ENCODE data around the gene TMEM266. TPM values are rescaled to one million over a fixed set of nuclear protein-coding genes. Genes with fewer than 3 reads are reported as not detected.
A peak's percentile ranks its signal among the peaks of the same experiment; 100 is the strongest.

TMEM266 gene
- total and polyA plus RNA-seq, 4 experiments from 2014 or later = not detected

DNA sequence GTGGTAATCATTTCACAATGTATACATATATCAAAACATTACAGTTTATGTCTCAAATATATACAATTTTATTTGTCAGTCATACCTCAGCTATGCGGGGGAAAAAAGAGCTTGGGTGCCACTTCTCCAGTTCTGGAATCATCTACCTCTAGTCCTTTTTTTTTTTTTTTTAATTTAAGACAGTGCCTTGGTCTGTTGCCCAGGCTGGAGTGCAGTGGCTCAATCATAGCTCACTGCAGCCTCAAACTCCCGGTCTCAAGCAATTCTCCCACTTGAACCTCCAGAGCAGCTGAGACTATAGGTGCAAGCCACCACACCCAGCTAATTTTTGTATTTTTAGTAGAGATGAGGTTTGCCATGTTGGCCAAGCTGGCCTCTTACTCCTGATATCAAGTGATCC is 67.4 kb downstream of the TMEM266 start:
- Mint-ChIP-seq H3K27me3 (peaks cover 11 to 25% of the 10 kb centered on the region in 2 donors), H3K4me1 (no peaks in the 10 kb centered on the region), H3K36me3 (no peaks in the 10 kb centered on the region), H3K27ac (no peak overlapping the region), H3K9me3 (peaks cover 0 to 4% (median 0%) of the 10 kb centered on the region in 8 donors), H3K4me3 (no peak overlapping the region)
- no peaks in the 10 kb centered on the region for H3K9me3 ChIP-seq (ENCODE audit: control insufficient read depth in 1 of 2, low read length in 2 of 2)
- ChIA-PET CTCF (ENCODE audit: partially characterized antibody) (interaction anchor here (2.5 kb wide), 1 partner anchor 12 kb away, joined by 14 read pairs; no protein-coding TSS in a partner anchor), POLR2A (ENCODE audit: partially characterized antibody) (no interaction called here)
- intact Hi-C loops (cut with micrococcal nuclease) = no loop called here
- no peaks in the 10 kb centered on the region for H3K36me3 ChIP-seq (ENCODE audit: insufficient read depth, low read length)
- no peak overlapping the region for H3K4me3 ChIP-seq (ENCODE audit: low read length in 2 of 2)
- H3K27me3 ChIP-seq (ENCODE audit: insufficient read depth, low read length) = no peaks in the 10 kb centered on the region
- H3K27ac ChIP-seq (ENCODE audit: low read depth, low read length) = no peak overlapping the region
- H3K4me1 ChIP-seq (ENCODE audit: insufficient read depth, low read length) = no peaks in the 10 kb centered on the region
- no peak for DNase-seq

- Histone ChIP-seq H3K27ac (ENCODE audit: low read depth, low read length) (no peak overlapping the region), H3K4me1 (ENCODE audit: insufficient read depth, low read length) (no peaks in the 10 kb centered on the region), H3K4me3 (ENCODE audit: low read length in 2 of 2) (no peak overlapping the region), H3K9me3 (ENCODE audit: control insufficient read depth in 1 of 2, low read length in 2 of 2) (no peaks in the 10 kb centered on the region), H3K27me3 (ENCODE audit: insufficient read depth, low read length) (no peaks in the 10 kb centered on the region), H3K36me3 (ENCODE audit: insufficient read depth, low read length) (no peaks in the 10 kb centered on the region)
- H3K4me1 Mint-ChIP-seq = no peaks in the 10 kb centered on the region
- H3K4me3 Mint-ChIP-seq = no peak overlapping the region
- H3K36me3 Mint-ChIP-seq = no peaks in the 10 kb centered on the region
- peaks cover 10 to 21% of the 10 kb centered on the region in 2 donors for H3K27me3 Mint-ChIP-seq
- POLR2A ChIA-PET (ENCODE audit: partially characterized antibody) = no interaction called here
- CTCF ChIA-PET (ENCODE audit: partially characterized antibody) = interaction anchor here (2.5 kb wide), 1 partner anchor 11 kb away, joined by 14 read pairs; no protein-coding TSS in a partner anchor
- H3K27ac Mint-ChIP-seq = no peak overlapping the region
- peaks cover 0 to 4% (median 0%) of the 10 kb centered on the region in 8 donors for H3K9me3 Mint-ChIP-seq
- DNase-seq = no peak
- intact Hi-C loops (cut with micrococcal nuclease) = no loop called here
These were observed 68.1 kb downstream of the TMEM266 start for GRCh38 chr15:76127880-76128279.

- no peaks in the 10 kb centered on the region for H3K27me3 ChIP-seq (ENCODE audit: insufficient read depth, low read length)
- Mint-ChIP-seq H3K27me3 (peaks cover 7 to 15% of the 10 kb centered on the region in 2 donors), H3K27ac (no peak overlapping the region), H3K9me3 (peaks cover 0 to 2% (median 0%) of the 10 kb centered on the region in 8 donors), H3K4me3 (no peak overlapping the region), H3K4me1 (peaks cover 0 to 3% (median under 1%) of the 10 kb centered on the region in 4 donors), H3K36me3 (no peaks in the 10 kb centered on the region)
- CTCF ChIA-PET (ENCODE audit: partially characterized antibody) = interaction anchor here (1.2 to 1.4 kb wide), 2 partner anchors 13 to 18 kb away, joined by 3 to 7 read pairs; no protein-coding TSS in a partner anchor
- H3K36me3 ChIP-seq (ENCODE audit: insufficient read depth, low read length) = no peaks in the 10 kb centered on the region
- no peaks in the 10 kb centered on the region for H3K9me3 ChIP-seq (ENCODE audit: control insufficient read depth in 1 of 2, low read length in 2 of 2)
- intact Hi-C loops (cut with micrococcal nuclease) = no loop called here
- DNase-seq = no peak
- H3K27ac ChIP-seq (ENCODE audit: low read depth, low read length) = no peak overlapping the region
- H3K4me1 ChIP-seq (ENCODE audit: insufficient read depth, low read length) = no peaks in the 10 kb centered on the region
- no peak overlapping the region for H3K4me3 ChIP-seq (ENCODE audit: low read length in 2 of 2)
- POLR2A ChIA-PET (ENCODE audit: partially characterized antibody) = no interaction called here
These were observed 74.8 kb downstream of the TMEM266 start for GRCh38 chr15:76134537-76134936.

GRCh38 chr15:76135516-76135915 is 75.7 kb downstream of the TMEM266 start:
- Histone ChIP-seq H3K27me3 (ENCODE audit: insufficient read depth, low read length) (no peaks in the 10 kb centered on the region), H3K36me3 (ENCODE audit: insufficient read depth, low read length) (no peaks in the 10 kb centered on the region), H3K9me3 (ENCODE audit: control insufficient read depth in 1 of 2, low read length in 2 of 2) (no peaks in the 10 kb centered on the region), H3K27ac (ENCODE audit: low read depth, low read length) (no peak overlapping the region), H3K4me1 (ENCODE audit: insufficient read depth, low read length) (no peaks in the 10 kb centered on the region), H3K4me3 (ENCODE audit: low read length in 2 of 2) (no peak overlapping the region)
- POLR2A ChIA-PET (ENCODE audit: partially characterized antibody) = no interaction called here
- Mint-ChIP-seq H3K9me3 (peaks cover 0 to 2% (median 0%) of the 10 kb centered on the region in 8 donors), H3K27ac (no peak overlapping the region), H3K27me3 (peaks cover 6 to 13% of the 10 kb centered on the region in 2 donors), H3K4me1 (peaks cover 0 to 5% (median under 1%) of the 10 kb centered on the region in 4 donors), H3K4me3 (no peak overlapping the region), H3K36me3 (no peaks in the 10 kb centered on the region)
- DNase-seq = no peak
- intact Hi-C loops (cut with micrococcal nuclease) = no loop called here
- CTCF ChIA-PET (ENCODE audit: partially characterized antibody) = interaction anchor here (0.7 to 6.2 kb wide), 4 partner anchors 15 to 77 kb away, joined by 3 to 99 read pairs (median 5); partner anchors contain the start of gene TMEM266

DNA sequence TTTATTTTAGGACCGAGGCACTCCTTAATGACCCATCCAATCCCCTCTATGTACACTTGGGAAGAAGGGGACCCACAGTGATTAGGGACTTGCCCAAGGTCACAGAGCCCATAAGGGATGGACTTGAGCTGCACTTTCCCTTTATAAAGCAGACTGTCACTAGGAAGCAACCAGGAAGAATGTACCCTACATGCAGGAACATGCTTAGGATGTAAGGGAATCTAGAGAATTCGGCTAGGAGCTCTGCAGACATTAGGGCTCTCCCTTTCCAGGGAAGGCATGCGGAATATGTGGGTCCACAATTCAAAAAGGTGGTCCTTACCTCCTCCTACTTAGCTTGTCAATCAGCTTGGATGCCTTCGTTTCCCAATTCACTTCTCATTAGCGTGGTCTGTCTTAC is 78.7 kb downstream of the TMEM266 start:
- Histone ChIP-seq H3K27ac (ENCODE audit: low read depth, low read length) (no peak overlapping the region), H3K27me3 (ENCODE audit: insufficient read depth, low read length) (no peaks in the 10 kb centered on the region), H3K36me3 (ENCODE audit: insufficient read depth, low read length) (no peaks in the 10 kb centered on the region), H3K4me1 (ENCODE audit: insufficient read depth, low read length) (no peaks in the 10 kb centered on the region), H3K9me3 (ENCODE audit: control insufficient read depth in 1 of 2, low read length in 2 of 2) (no peaks in the 10 kb centered on the region), H3K4me3 (ENCODE audit: low read length in 2 of 2) (no peak overlapping the region)
- Mint-ChIP-seq H3K27ac (no peak overlapping the region), H3K9me3 (peaks cover 0 to 2% (median 0%) of the 10 kb centered on the region in 8 donors), H3K4me3 (no peak overlapping the region), H3K36me3 (no peaks in the 10 kb centered on the region), H3K27me3 (peaks cover 4 to 16% of the 10 kb centered on the region in 2 donors), H3K4me1 (peaks cover 0 to 5% (median under 1%) of the 10 kb centered on the region in 4 donors)
- intact Hi-C loops (cut with micrococcal nuclease) = loop anchor here (2.0 kb wide), 2 partner anchors 336 to 410 kb away; no protein-coding TSS in a partner anchor
- CTCF ChIA-PET (ENCODE audit: partially characterized antibody) = interaction anchor here (1.0 to 6.2 kb wide), 12 partner anchors 10 to 400 kb away, joined by 3 to 99 read pairs (median 6); partner anchors contain the start of gene TMEM266
- no peak for DNase-seq
- POLR2A ChIA-PET (ENCODE audit: partially characterized antibody) = no interaction called here

GRCh38 chr15:76139368-76140073 is 79.7 kb downstream of the TMEM266 start:
- Mint-ChIP-seq H3K36me3 (no peaks in the 10 kb centered on the region), H3K9me3 (peaks cover 0 to 2% (median 0%) of the 10 kb centered on the region in 8 donors), H3K4me1 (peaks cover 0 to 5% (median under 1%) of the 10 kb centered on the region in 4 donors), H3K4me3 (no peak overlapping the region), H3K27me3 (peaks cover 12 to 25% of the 10 kb centered on the region in 2 donors), H3K27ac (no peak overlapping the region)
- no peaks in the 10 kb centered on the region for H3K36me3 ChIP-seq (ENCODE audit: insufficient read depth, low read length)
- no peak overlapping the region for H3K27ac ChIP-seq (ENCODE audit: low read depth, low read length)
- no peak overlapping the region for H3K4me3 ChIP-seq (ENCODE audit: low read length in 2 of 2)
- ChIA-PET POLR2A (ENCODE audit: partially characterized antibody) (interaction anchor here (0.8 kb wide), 1 partner anchor 80 kb away, joined by 3 read pairs; no protein-coding TSS in a partner anchor), CTCF (ENCODE audit: partially characterized antibody) (interaction anchor here (0.6 to 6.2 kb wide), 21 partner anchors 9 to 504 kb away, joined by 3 to 99 read pairs (median 4); partner anchors contain the start of gene TMEM266)
- intact Hi-C loops (cut with micrococcal nuclease) = loop anchor here (1.0 to 2.0 kb wide), 3 partner anchors 82 to 411 kb away; no protein-coding TSS in a partner anchor
- H3K9me3 ChIP-seq (ENCODE audit: control insufficient read depth in 1 of 2, low read length in 2 of 2) = no peaks in the 10 kb centered on the region
- H3K27me3 ChIP-seq (ENCODE audit: insufficient read depth, low read length) = no peaks in the 10 kb centered on the region
- DNase-seq = peak; percentile 55 to 67 (median 60)
- no peaks in the 10 kb centered on the region for H3K4me1 ChIP-seq (ENCODE audit: insufficient read depth, low read length)

GRCh38 chr15:76140074-76140464 is 80.3 kb downstream of the TMEM266 start:
- Mint-ChIP-seq H3K4me1 (peaks cover 0 to 5% (median under 1%) of the 10 kb centered on the region in 4 donors), H3K36me3 (no peaks in the 10 kb centered on the region), H3K4me3 (no peak overlapping the region), H3K27ac (no peak overlapping the region), H3K27me3 (peaks cover 17 to 30% of the 10 kb centered on the region in 2 donors), H3K9me3 (no peaks in the 10 kb centered on the region)
- no peak for DNase-seq
- H3K27ac ChIP-seq (ENCODE audit: low read depth, low read length) = no peak overlapping the region
- intact Hi-C loops (cut with micrococcal nuclease) = no loop called here
- H3K4me1 ChIP-seq (ENCODE audit: insufficient read depth, low read length) = no peaks in the 10 kb centered on the region
- POLR2A ChIA-PET (ENCODE audit: partially characterized antibody) = no interaction called here
- H3K27me3 ChIP-seq (ENCODE audit: insufficient read depth, low read length) = no peaks in the 10 kb centered on the region
- CTCF ChIA-PET (ENCODE audit: partially characterized antibody) = interaction anchor here (0.9 to 6.2 kb wide), 15 partner anchors 10 to 454 kb away, joined by 3 to 99 read pairs (median 5); partner anchors contain the start of gene TMEM266
- H3K9me3 ChIP-seq (ENCODE audit: control insufficient read depth in 1 of 2, low read length in 2 of 2) = no peaks in the 10 kb centered on the region
- H3K4me3 ChIP-seq (ENCODE audit: low read length in 2 of 2) = no peak overlapping the region
- no peaks in the 10 kb centered on the region for H3K36me3 ChIP-seq (ENCODE audit: insufficient read depth, low read length)
